GM12878 (cell line): ENCODE results near the gene GNGT1.

Experiments
- EZH2 ChIP-seq: IDR thresholded peaks from 2 replicates; pipeline ENCODE4 v1.6.1; 2012; ENCODE audit warnings: low read depth, mild to moderate bottlenecking, control low read depth, inconsistent platforms, low read length, borderline replicate concordance; ENCODE audit not compliant: control insufficient read depth
- POLR2AphosphoS5 ChIP-seq: IDR thresholded peaks from 2 replicates; pipeline ENCODE4 v1.6.1; 2011; ENCODE audit warnings: mild to moderate bottlenecking, low read length, inconsistent platforms
- SIN3A ChIP-seq: IDR thresholded peaks from 2 replicates; pipeline ENCODE4 v1.6.1; 2012; ENCODE audit warnings: low read depth, low read length, improper control_type of control experiment
- TAF1 ChIP-seq: IDR thresholded peaks from 2 replicates; pipeline ENCODE4 v1.6.1; 2011; ENCODE audit warnings: mild to moderate bottlenecking, low read depth, low read length, borderline replicate concordance
- USF1 ChIP-seq: IDR thresholded peaks from 2 replicates; pipeline ENCODE4 v1.6.1; 2011; ENCODE audit warnings: borderline replicate concordance, low read depth, mild to moderate bottlenecking, moderate library complexity, mixed read lengths, low read length; ENCODE audit not compliant: insufficient read depth; ENCODE audit errors: extremely low read length
- TF ChIP-seq, protein P1 (sequence below), 3 experiments: IDR thresholded peaks in 2 of 3; conservative IDR thresholded peaks in 1 of 3; 2 replicates each; pipeline ENCODE4 v1.5.1; 2011; ENCODE audit warnings: low read depth in 3 of 3, low read length in 3 of 3, mild to moderate bottlenecking in 3 of 3, control low read depth in 2 of 3, moderate library complexity in 2 of 3, inconsistent platforms in 1 of 3, mixed read lengths in 1 of 3; ENCODE audit not compliant: control insufficient read depth in 2 of 3, insufficient read depth in 1 of 3; ENCODE audit errors: extremely low read depth in 1 of 3

DNA sequence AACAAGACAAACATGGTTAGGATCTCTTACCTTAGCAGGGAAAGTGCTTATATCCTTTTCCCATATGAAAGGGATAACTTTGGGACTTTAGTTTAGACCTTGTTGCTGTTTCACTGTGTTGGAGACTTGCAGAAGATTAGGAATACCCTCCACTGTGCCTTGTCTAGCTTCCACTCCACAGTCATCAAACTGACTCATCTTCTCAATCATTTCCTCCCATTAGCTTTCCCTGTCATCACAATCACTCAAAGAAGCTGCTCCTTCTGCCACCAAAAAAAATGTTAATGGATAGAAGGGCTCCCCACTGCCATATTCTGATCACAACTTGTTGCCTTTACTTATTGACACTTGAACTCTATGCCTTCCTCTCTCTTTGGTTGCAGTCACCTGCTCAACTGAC is 31.9 kb downstream of the GNGT1 start:
- TF ChIP-seq POLR2AphosphoS5: no peak
- TF ChIP-seq, protein P1, sequence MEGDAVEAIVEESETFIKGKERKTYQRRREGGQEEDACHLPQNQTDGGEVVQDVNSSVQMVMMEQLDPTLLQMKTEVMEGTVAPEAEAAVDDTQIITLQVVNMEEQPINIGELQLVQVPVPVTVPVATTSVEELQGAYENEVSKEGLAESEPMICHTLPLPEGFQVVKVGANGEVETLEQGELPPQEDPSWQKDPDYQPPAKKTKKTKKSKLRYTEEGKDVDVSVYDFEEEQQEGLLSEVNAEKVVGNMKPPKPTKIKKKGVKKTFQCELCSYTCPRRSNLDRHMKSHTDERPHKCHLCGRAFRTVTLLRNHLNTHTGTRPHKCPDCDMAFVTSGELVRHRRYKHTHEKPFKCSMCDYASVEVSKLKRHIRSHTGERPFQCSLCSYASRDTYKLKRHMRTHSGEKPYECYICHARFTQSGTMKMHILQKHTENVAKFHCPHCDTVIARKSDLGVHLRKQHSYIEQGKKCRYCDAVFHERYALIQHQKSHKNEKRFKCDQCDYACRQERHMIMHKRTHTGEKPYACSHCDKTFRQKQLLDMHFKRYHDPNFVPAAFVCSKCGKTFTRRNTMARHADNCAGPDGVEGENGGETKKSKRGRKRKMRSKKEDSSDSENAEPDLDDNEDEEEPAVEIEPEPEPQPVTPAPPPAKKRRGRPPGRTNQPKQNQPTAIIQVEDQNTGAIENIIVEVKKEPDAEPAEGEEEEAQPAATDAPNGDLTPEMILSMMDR (IDR thresholded peaks at IDR 0.05 in 2 of 3, conservative IDR thresholded peaks at IDR 0.05 in 1 of 3; ENCODE audit: control insufficient read depth in 2 of 3, extremely low read depth in 1 of 3, insufficient read depth in 1 of 3, low read depth in 3 of 3, low read length in 3 of 3): no peak
- no peak for TF ChIP-seq SIN3A
- TF ChIP-seq TAF1: no peak
- TF ChIP-seq USF1: no peak
- TF ChIP-seq EZH2: no peak
